Omental fat pad (tissue), 4 donors: ENCODE measurements around the gene NUDT3. TPM values are rescaled to one million over a fixed set of nuclear protein-coding genes. Genes with fewer than 3 reads are reported as not detected.
A peak's percentile ranks its signal among the peaks of the same experiment; 100 is the strongest.

Experiments used
- ATAC-seq: fragments of 150-250 bp; one replicate; pipeline ENCODE4 v1.9.1; 2016; ENCODE audit warnings: mild to moderate bottlenecking, moderate library complexity; ENCODE audit not compliant: low FRiP score
- DNase-seq: peaks from one replicate; pipeline ENCODE4 v3.0.0-alpha.2; 2019; ENCODE audit warnings: low spot score
- total RNA-seq, 4 donors: library from RNA; depleted of rRNA; stranded (reverse); fragments of >200 nt; gene quantifications; one replicate each; pipeline ENCODE4 v1.1.0, GENCODE V29; 2016
- TF ChIP-seq, protein P1 (sequence below), 3 donors: fragments of 450-650 bp; IDR thresholded peaks; one replicate each; pipeline ENCODE4 v1.5.1; 2016 to 2017; ENCODE audit warnings: antibody characterized with exemption in 3 of 3, mild to moderate bottlenecking in 3 of 3, moderate library complexity in 2 of 3

Gene NUDT3
- total RNA-seq, 4 donors from 2014 or later = 21.3 to 46.0 (median 28.5) TPM

DNA sequence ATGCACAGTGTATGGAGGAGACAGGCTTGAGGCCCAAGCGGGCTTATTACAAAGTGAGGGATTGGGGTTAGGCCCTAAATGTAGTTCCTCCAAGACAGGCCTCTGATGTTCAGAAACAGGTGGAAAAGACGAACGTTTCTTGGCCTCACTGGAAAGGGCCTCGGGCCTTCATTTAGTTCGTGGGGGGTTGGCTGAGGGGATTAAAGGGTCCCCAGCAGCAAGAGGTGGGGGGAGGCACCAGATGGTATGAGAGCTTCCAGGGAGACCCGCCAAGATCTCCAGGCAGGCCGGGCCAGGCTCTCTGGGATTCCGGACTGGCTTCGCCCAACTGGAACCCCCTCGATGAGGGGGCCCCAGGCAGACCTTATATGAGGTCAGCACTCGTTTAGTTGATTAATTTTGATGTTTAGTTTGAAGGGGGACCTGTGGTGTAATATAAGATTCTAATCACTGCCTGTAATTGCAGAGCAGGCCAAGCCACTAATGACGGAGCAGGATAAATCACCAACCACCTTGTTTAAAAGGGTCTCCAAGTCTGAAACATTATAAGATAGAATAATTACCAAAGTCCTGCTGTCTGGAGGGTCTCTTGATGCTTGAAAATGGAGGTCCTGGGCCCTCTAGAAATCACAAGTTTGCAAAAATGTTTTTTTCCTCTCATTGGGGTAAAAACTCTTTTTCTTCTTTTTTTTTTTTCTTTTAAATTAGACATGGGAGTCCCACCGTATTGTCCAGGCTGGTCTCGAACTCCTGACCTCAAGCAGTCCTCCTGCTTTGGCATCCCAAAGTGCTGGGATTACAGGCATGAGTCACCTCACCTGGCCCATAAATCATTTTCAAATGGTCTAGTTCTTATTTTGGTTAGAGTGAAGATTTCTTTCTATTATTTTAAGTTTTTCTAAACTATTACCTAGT is 153.6 kb downstream of the NUDT3 start:
- DNase-seq (no peak), ATAC-seq (no peak)
- TF ChIP-seq, protein P1, sequence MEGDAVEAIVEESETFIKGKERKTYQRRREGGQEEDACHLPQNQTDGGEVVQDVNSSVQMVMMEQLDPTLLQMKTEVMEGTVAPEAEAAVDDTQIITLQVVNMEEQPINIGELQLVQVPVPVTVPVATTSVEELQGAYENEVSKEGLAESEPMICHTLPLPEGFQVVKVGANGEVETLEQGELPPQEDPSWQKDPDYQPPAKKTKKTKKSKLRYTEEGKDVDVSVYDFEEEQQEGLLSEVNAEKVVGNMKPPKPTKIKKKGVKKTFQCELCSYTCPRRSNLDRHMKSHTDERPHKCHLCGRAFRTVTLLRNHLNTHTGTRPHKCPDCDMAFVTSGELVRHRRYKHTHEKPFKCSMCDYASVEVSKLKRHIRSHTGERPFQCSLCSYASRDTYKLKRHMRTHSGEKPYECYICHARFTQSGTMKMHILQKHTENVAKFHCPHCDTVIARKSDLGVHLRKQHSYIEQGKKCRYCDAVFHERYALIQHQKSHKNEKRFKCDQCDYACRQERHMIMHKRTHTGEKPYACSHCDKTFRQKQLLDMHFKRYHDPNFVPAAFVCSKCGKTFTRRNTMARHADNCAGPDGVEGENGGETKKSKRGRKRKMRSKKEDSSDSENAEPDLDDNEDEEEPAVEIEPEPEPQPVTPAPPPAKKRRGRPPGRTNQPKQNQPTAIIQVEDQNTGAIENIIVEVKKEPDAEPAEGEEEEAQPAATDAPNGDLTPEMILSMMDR (IDR thresholded peaks at IDR 0.05) = no peak

GRCh38 chr6:34237722-34238584 is 154.5 kb downstream of the NUDT3 start:
- TF ChIP-seq, protein P1 (IDR thresholded peaks at IDR 0.05) = no peak
- ATAC-seq (no peak), DNase-seq (no peak)

GRCh38 chr6:34237316-34237721 is 155.2 kb downstream of the NUDT3 start:
- DNase-seq = no peak
- no peak for ATAC-seq
- TF ChIP-seq, protein P1 (IDR thresholded peaks at IDR 0.05) = no peak

GRCh38 chr6:34236443-34237315 is 155.8 kb downstream of the NUDT3 start, which contains the start of gene HMGA1:
Gene HMGA1 (plus strand): TSS chr6:34236873. CDS start chr6:34240781, 3,908 bp downstream.
- ATAC-seq (peak; percentile 57), DNase-seq (peak; percentile 73)
- TF ChIP-seq, protein P1 (IDR thresholded peaks at IDR 0.05) = no peak

DNA sequence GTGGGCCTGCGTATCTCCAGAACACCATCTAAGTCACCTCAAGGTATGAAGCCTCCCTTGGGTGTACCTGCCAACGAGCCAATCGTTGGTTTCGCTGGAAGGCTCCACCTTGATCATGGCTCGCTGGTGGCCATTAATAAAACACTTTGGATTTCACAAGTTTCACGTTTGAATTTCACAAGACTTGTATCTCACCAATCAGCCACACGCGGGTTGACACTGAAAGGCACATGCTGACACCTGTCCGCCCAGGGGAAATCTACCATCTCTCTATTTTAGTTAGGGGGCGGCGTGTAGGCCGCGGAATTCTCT is 156.4 kb downstream of the NUDT3 start:
- TF ChIP-seq, protein P1 (IDR thresholded peaks at IDR 0.05) = no peak

GRCh38 chr6:34235307-34236130 is 156.9 kb downstream of the NUDT3 start:
- ATAC-seq = peak; percentile 77
- TF ChIP-seq, protein P1 (IDR thresholded peaks at IDR 0.05) = no peak
- no peak for DNase-seq

More for the DNA sequence above, 156.4 kb downstream of the NUDT3 start:
- DNase-seq (no peak), ATAC-seq (peak; percentile 10)
